ENCODE measurements around the gene MGRN1. TPM values are rescaled to one million over a fixed set of nuclear protein-coding genes. Genes with fewer than 3 reads are reported as not detected.

MGRN1 gene
- total and polyA plus RNA-seq, 2 of the 13 experiments (the other 11 are each of a cell fraction or from before 2014, with no cell fraction given) = 11.9 to 12.6 TPM

- TF ChIP-seq ZBTB26 (CRISPR knock-in tag; IDR thresholded peaks at IDR 0.05; ENCODE audit: borderline replicate concordance) (peak; percentile 68; the same call in 1 of the 2 replicates), JUND (CRISPR knock-in tag; IDR thresholded peaks at IDR 0.05) (peak; percentile 97), PHB2 (IDR thresholded peaks at IDR 0.05; ENCODE audit: partially characterized antibody) (no peak), RNF219 (CRISPR knock-in tag; IDR thresholded peaks at IDR 0.05) (no peak), REPIN1 (CRISPR knock-in tag; IDR thresholded peaks at IDR 0.05; ENCODE audit: borderline replicate concordance, low read depth) (no peak; the same call in 1 of the 2 replicates), SIX4 (CRISPR knock-in tag; IDR thresholded peaks at IDR 0.05) (peak; percentile 58; the same call in 1 of the 2 replicates), ZNF883 (CRISPR knock-in tag; IDR thresholded peaks at IDR 0.05; ENCODE audit: not compliant biosample characterization) (peak; percentile 9), ZNF251 (CRISPR knock-in tag; IDR thresholded peaks at IDR 0.05) (0 out of 2 replicates have a peak, but pooled peaks have one; percentile 65), POGK (CRISPR knock-in tag; conservative IDR thresholded peaks at IDR 0.05) (peak; percentile 55; the same call in 1 of the 2 replicates), PAF1 (CRISPR knock-in tag; IDR thresholded peaks at IDR 0.05) (no peak), ZNF335 (CRISPR knock-in tag; IDR thresholded peaks at IDR 0.05) (peak; percentile 57; the same call in 1 of the 2 replicates), ZBTB49 (CRISPR knock-in tag; IDR thresholded peaks at IDR 0.05; ENCODE audit: borderline replicate concordance) (0 out of 2 replicates have a peak, but pooled peaks have one; percentile 26), DPF2 (CRISPR knock-in tag; IDR thresholded peaks at IDR 0.05; ENCODE audit: borderline replicate concordance, low read depth) (peak; percentile 60; the same call in 1 of the 2 replicates), PRMT3 (CRISPR knock-in tag; IDR thresholded peaks at IDR 0.05; ENCODE audit: borderline replicate concordance, low read depth) (no peak), KDM2A (CRISPR knock-in tag; IDR thresholded peaks at IDR 0.05; ENCODE audit: borderline replicate concordance, low read depth) (peak; percentile 93), MXD3 (CRISPR knock-in tag; IDR thresholded peaks at IDR 0.05) (peak; percentile 84; the same call in 1 of the 2 replicates), CREB1 (IDR thresholded peaks at IDR 0.05) (peak; percentile 74), CREB1 (CRISPR knock-in tag; IDR thresholded peaks at IDR 0.05) (peak; percentile 87), ZBTB38 (CRISPR knock-in tag; IDR thresholded peaks at IDR 0.05) (peak; percentile 66; the same call in 1 of the 2 replicates), GATAD1 (CRISPR knock-in tag; IDR thresholded peaks at IDR 0.05) (peak; percentile 79), NR2F2 (IDR thresholded peaks at IDR 0.05; ENCODE audit: borderline replicate concordance, low read depth) (no peak)
These were observed 9.8 kb upstream of the MGRN1 start, which contains the start of gene UBALD1 (continued) for GRCh38 chr16:4614571-4615383.

Data from HepG2 (cell line).